NT2/D1 (cell line): ENCODE data around the gene KIF19.

Experiments
- SUZ12 ChIP-seq: IDR thresholded peaks from 2 replicates; pipeline ENCODE4 v1.6.1; 2011; ENCODE audit not compliant: insufficient read length, insufficient read depth; ENCODE audit errors: extremely low read depth
- YY1 ChIP-seq: IDR thresholded peaks from 2 replicates; pipeline ENCODE4 v1.6.1; 2011; ENCODE audit not compliant: insufficient read length, insufficient read depth

GRCh38 chr17:74280093-74280513 lies 45.9 kb upstream of the KIF19 start:
- TF ChIP-seq SUZ12: no peak
- TF ChIP-seq YY1: no peak
